C4-2B (cell line): ENCODE results near the gene CSE1L.

Experiments
- ZFX ChIP-seq: fragments of 450-650 bp; IDR thresholded peaks from 2 replicates; pipeline ENCODE4 v1.6.1; 2017
- TF ChIP-seq, protein P1 (sequence below): fragments of 450-650 bp; conservative IDR thresholded peaks from 2 replicates; pipeline ENCODE4 v1.5.1; 2017; ENCODE audit warnings: mild to moderate bottlenecking

DNA sequence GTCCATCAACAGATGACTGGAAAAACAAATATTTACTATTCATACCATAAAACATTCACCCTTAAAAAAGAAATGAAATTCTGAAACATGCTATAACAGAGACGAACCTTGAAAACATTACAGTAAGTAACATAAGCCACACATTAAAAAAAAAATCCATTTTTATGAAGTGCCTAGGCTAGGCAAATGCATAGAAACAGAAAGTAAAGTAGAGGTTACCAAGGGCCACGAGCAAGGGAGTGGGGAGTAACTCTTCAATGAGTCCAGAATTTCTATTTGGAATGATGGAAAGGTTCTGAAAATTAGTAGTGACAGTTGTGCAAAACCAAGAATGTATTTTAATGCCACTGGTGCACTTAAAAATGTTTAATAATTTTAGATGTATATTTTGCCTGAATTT, 94.3 kb downstream of the CSE1L start:
- TF ChIP-seq, protein P1, sequence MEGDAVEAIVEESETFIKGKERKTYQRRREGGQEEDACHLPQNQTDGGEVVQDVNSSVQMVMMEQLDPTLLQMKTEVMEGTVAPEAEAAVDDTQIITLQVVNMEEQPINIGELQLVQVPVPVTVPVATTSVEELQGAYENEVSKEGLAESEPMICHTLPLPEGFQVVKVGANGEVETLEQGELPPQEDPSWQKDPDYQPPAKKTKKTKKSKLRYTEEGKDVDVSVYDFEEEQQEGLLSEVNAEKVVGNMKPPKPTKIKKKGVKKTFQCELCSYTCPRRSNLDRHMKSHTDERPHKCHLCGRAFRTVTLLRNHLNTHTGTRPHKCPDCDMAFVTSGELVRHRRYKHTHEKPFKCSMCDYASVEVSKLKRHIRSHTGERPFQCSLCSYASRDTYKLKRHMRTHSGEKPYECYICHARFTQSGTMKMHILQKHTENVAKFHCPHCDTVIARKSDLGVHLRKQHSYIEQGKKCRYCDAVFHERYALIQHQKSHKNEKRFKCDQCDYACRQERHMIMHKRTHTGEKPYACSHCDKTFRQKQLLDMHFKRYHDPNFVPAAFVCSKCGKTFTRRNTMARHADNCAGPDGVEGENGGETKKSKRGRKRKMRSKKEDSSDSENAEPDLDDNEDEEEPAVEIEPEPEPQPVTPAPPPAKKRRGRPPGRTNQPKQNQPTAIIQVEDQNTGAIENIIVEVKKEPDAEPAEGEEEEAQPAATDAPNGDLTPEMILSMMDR, result no peak
- TF ChIP-seq ZFX, result no peak
